GM21737 (cell line): Measurements from ENCODE around the gene UHRF2.

Experiments
- ATAC-seq: cut with Tn5 transposase; IDR thresholded peaks from one replicate; pipeline ENCODE4 v1.9.1; 2021; ENCODE audit warnings: mild to moderate bottlenecking, moderate library complexity; ENCODE audit not compliant: unreplicated experiment

Gene UHRF2

GRCh38 chr9:6553866-6554265, 140.9 kb downstream of the UHRF2 start:
- ATAC-seq = no peak
